ENCODE results near the gene BRSK2. TPM values are rescaled to one million over a fixed set of nuclear protein-coding genes. Genes with fewer than 3 reads are reported as not detected.

BRSK2 gene
- total and polyA plus RNA-seq, 2 experiments from 2014 or later, result 0.11 TPM; not detected in 1

- H3K4me2 ChIP-seq (ENCODE audit: unreplicated experiment), result no peak overlapping the region
- H4K20me1 ChIP-seq (ENCODE audit: insufficient read depth), result no peaks in the 10 kb centered on the region
- no peaks in the 10 kb centered on the region for H3K9me3 ChIP-seq (ENCODE audit: low read depth)
- H2AFZ ChIP-seq, result no peak overlapping the region
- peaks cover 11% of the 10 kb centered on the region for H3K27me3 ChIP-seq (replicated peaks; ENCODE audit: insufficient read depth)
- TF ChIP-seq EZH2phosphoT487 (IDR thresholded peaks at IDR 0.05; ENCODE audit: insufficient read depth, low read depth) (no peak), EZH2 (IDR thresholded peaks at IDR 0.05; ENCODE audit: insufficient read depth, poor library complexity, severe bottlenecking) (no peak)
- H3K27ac ChIP-seq, result no peak overlapping the region
- H3K9ac ChIP-seq, result no peak overlapping the region
- no peaks in the 10 kb centered on the region for H3K36me3 ChIP-seq (ENCODE audit: low read depth)
- no peak for DNase-seq
- in situ Hi-C loops (cut with MboI), result no loop called here
- no peaks in the 10 kb centered on the region for H3K4me1 ChIP-seq (ENCODE audit: insufficient read depth)
- H3K9me2 ChIP-seq (ENCODE audit: insufficient read depth), result no peaks in the 10 kb centered on the region
- WGBS, 2 experiments (ENCODE audit: low coverage in 1 of 2, low lambda C conversion rate in 2 of 2, missing lambda C conversion rate in 2 of 2), result 46 to 49% methylated on average over 9 to 19 of the region's 19 CpGs
- no peaks in the 10 kb centered on the region for H3K79me2 ChIP-seq (ENCODE audit: insufficient read depth)
- no peak overlapping the region for H3K4me3 ChIP-seq
- no peaks in the 10 kb centered on the region for H3F3A ChIP-seq (ENCODE audit: insufficient read depth)
These were observed 6.1 kb downstream of the BRSK2 start for GRCh38 chr11:1395773-1396374.

GRCh38 chr11:1396375-1396841 lies 6.7 kb downstream of the BRSK2 start:
- in situ Hi-C loops (cut with MboI), result no loop called here

GRCh38 chr11:1397146-1397861 lies 7.6 kb downstream of the BRSK2 start:
- H3K9me3 ChIP-seq (ENCODE audit: low read depth), result no peaks in the 10 kb centered on the region
- H3K9me2 ChIP-seq (ENCODE audit: insufficient read depth), result no peaks in the 10 kb centered on the region
- H3K27ac ChIP-seq, result no peak overlapping the region
- H3K79me2 ChIP-seq (ENCODE audit: insufficient read depth), result no peaks in the 10 kb centered on the region
- no peak overlapping the region for H3K9ac ChIP-seq
- H3F3A ChIP-seq (ENCODE audit: insufficient read depth), result no peaks in the 10 kb centered on the region
- no peak overlapping the region for H2AFZ ChIP-seq
- H3K36me3 ChIP-seq (ENCODE audit: low read depth), result no peaks in the 10 kb centered on the region
- no peak overlapping the region for H3K4me2 ChIP-seq (ENCODE audit: unreplicated experiment)
- in situ Hi-C loops (cut with MboI), result no loop called here
- H3K4me3 ChIP-seq, result no peak overlapping the region
- no peaks in the 10 kb centered on the region for H3K4me1 ChIP-seq (ENCODE audit: insufficient read depth)
- DNase-seq, result no peak
- no peaks in the 10 kb centered on the region for H3K27me3 ChIP-seq (replicated peaks; ENCODE audit: insufficient read depth)
- WGBS, 2 experiments (ENCODE audit: low coverage in 1 of 2, low lambda C conversion rate in 2 of 2, missing lambda C conversion rate in 2 of 2), result 59 to 60% methylated on average over 16 to 19 of the region's 19 CpGs
- H4K20me1 ChIP-seq (ENCODE audit: insufficient read depth), result no peaks in the 10 kb centered on the region
- no peak for TF ChIP-seq EZH2 (IDR thresholded peaks at IDR 0.05; ENCODE audit: insufficient read depth, poor library complexity, severe bottlenecking)
- no peak for TF ChIP-seq EZH2phosphoT487 (IDR thresholded peaks at IDR 0.05; ENCODE audit: insufficient read depth, low read depth)

More at GRCh38 chr11:1396375-1396841, 6.7 kb downstream of the BRSK2 start:
- Histone ChIP-seq H3K9me3 (ENCODE audit: low read depth) (no peaks in the 10 kb centered on the region), H3K9ac (no peak overlapping the region), H3K4me1 (ENCODE audit: insufficient read depth) (no peaks in the 10 kb centered on the region), H3K9me2 (ENCODE audit: insufficient read depth) (no peaks in the 10 kb centered on the region), H3K27ac (no peak overlapping the region), H3K79me2 (ENCODE audit: insufficient read depth) (no peaks in the 10 kb centered on the region), H3F3A (ENCODE audit: insufficient read depth) (no peaks in the 10 kb centered on the region), H3K4me3 (no peak overlapping the region), H3K4me2 (ENCODE audit: unreplicated experiment) (no peak overlapping the region), H3K36me3 (ENCODE audit: low read depth) (no peaks in the 10 kb centered on the region), H4K20me1 (ENCODE audit: insufficient read depth) (no peaks in the 10 kb centered on the region), H2AFZ (no peak overlapping the region), H3K27me3 (replicated peaks; ENCODE audit: insufficient read depth) (peaks cover 6% of the 10 kb centered on the region)
- TF ChIP-seq EZH2phosphoT487 (IDR thresholded peaks at IDR 0.05; ENCODE audit: insufficient read depth, low read depth) (no peak), EZH2 (IDR thresholded peaks at IDR 0.05; ENCODE audit: insufficient read depth, poor library complexity, severe bottlenecking) (no peak)
- DNase-seq, result no peak
- 68% methylated on average over 18 to 20 of the region's 20 CpGs for WGBS, 2 experiments (ENCODE audit: low coverage in 1 of 2, low lambda C conversion rate in 2 of 2, missing lambda C conversion rate in 2 of 2)

- Histone ChIP-seq H3K27me3 (replicated peaks; ENCODE audit: insufficient read depth) (no peaks in the 10 kb centered on the region), H3K9me3 (ENCODE audit: low read depth) (no peaks in the 10 kb centered on the region), H3K4me3 (no peak overlapping the region), H3K9me2 (ENCODE audit: insufficient read depth) (no peaks in the 10 kb centered on the region), H3K4me1 (ENCODE audit: insufficient read depth) (no peaks in the 10 kb centered on the region), H3K27ac (no peak overlapping the region), H2AFZ (no peak overlapping the region), H3K9ac (no peak overlapping the region), H3K4me2 (ENCODE audit: unreplicated experiment) (no peak overlapping the region), H4K20me1 (ENCODE audit: insufficient read depth) (no peaks in the 10 kb centered on the region), H3F3A (ENCODE audit: insufficient read depth) (no peaks in the 10 kb centered on the region), H3K36me3 (ENCODE audit: low read depth) (no peaks in the 10 kb centered on the region), H3K79me2 (ENCODE audit: insufficient read depth) (no peaks in the 10 kb centered on the region)
- in situ Hi-C loops (cut with MboI), result no loop called here
- WGBS, 2 experiments (ENCODE audit: low coverage in 1 of 2, low lambda C conversion rate in 2 of 2, missing lambda C conversion rate in 2 of 2), result 58% methylated on average over 16 to 20 of the region's 22 CpGs
- DNase-seq, result no peak
- TF ChIP-seq EZH2 (IDR thresholded peaks at IDR 0.05; ENCODE audit: insufficient read depth, poor library complexity, severe bottlenecking), result no peak
- TF ChIP-seq EZH2phosphoT487 (IDR thresholded peaks at IDR 0.05; ENCODE audit: insufficient read depth, low read depth), result no peak
These were observed 8.3 kb downstream of the BRSK2 start for GRCh38 chr11:1397862-1398527.

All from GM23248 (cell line).